HepG2 (cell line): ENCODE data around the gene DDT. TPM values are rescaled to one million over a fixed set of nuclear protein-coding genes. Genes with fewer than 3 reads are reported as not detected.

Source experiments
- ARNTL ChIP-seq: sonication (generic); formaldehyde crosslinking; IDR thresholded peaks from 2 replicates; pipeline ENCODE4 v1.4.0; 2020; ENCODE audit warnings: mild to moderate bottlenecking, missing genetic modification reagents
- FOXP4 ChIP-seq: sonication (generic); formaldehyde crosslinking; IDR thresholded peaks from 2 replicates; pipeline ENCODE4 v1.4.0; 2020; ENCODE audit warnings: missing genetic modification reagents
- FUBP1 ChIP-seq: sonication (generic); formaldehyde crosslinking; IDR thresholded peaks from 2 replicates; pipeline ENCODE4 v1.5.1; 2020; ENCODE audit warnings: missing genetic modification reagents, mild to moderate bottlenecking, borderline replicate concordance
- MTF1 ChIP-seq: sonication (generic); formaldehyde crosslinking; IDR thresholded peaks from 2 replicates; pipeline ENCODE4 v1.5.0; 2020; ENCODE audit warnings: missing genetic modification reagents
- PITX1 ChIP-seq: sonication (generic); formaldehyde crosslinking; IDR thresholded peaks from 2 replicates; pipeline ENCODE4 v1.5.1; 2020; ENCODE audit warnings: mild to moderate bottlenecking, missing genetic modification reagents
- SALL1 ChIP-seq: sonication (generic); formaldehyde crosslinking; IDR thresholded peaks from 2 replicates; pipeline ENCODE4 v1.8.0; 2022; ENCODE audit warnings: mild to moderate bottlenecking, missing genetic modification reagents
- SMAD3 ChIP-seq: sonication (generic); formaldehyde crosslinking; IDR thresholded peaks from 2 replicates; pipeline ENCODE4 v1.4.0; 2020; ENCODE audit warnings: missing genetic modification reagents
- TFDP2 ChIP-seq: sonication (generic); formaldehyde crosslinking; IDR thresholded peaks from 2 replicates; pipeline ENCODE4 v1.4.0; 2020; ENCODE audit warnings: missing genetic modification reagents
- ZKSCAN5 ChIP-seq: sonication (generic); formaldehyde crosslinking; IDR thresholded peaks from 2 replicates; pipeline ENCODE4 v1.5.1; 2020; ENCODE audit warnings: mild to moderate bottlenecking, missing genetic modification reagents
- ZNF318 ChIP-seq: sonication (generic); formaldehyde crosslinking; IDR thresholded peaks from 2 replicates; pipeline ENCODE4 v1.4.0; 2020; ENCODE audit warnings: mild to moderate bottlenecking, missing genetic modification reagents
- ZNF382 ChIP-seq: sonication (generic); formaldehyde crosslinking; IDR thresholded peaks from 2 replicates; pipeline ENCODE4 v1.5.0; 2020; ENCODE audit warnings: missing genetic modification reagents, mild to moderate bottlenecking, borderline replicate concordance
- ZNF616 ChIP-seq: sonication (generic); formaldehyde crosslinking; IDR thresholded peaks from 2 replicates; pipeline ENCODE4 v1.5.0; 2020; ENCODE audit warnings: low read depth, mild to moderate bottlenecking, missing genetic modification reagents
- ZNF644 ChIP-seq: IDR thresholded peaks from 2 replicates; pipeline ENCODE4 v1.6.1; 2016; ENCODE audit warnings: low read depth
- polyA plus RNA-seq, 8 experiments: library from polyadenylated mRNA; depleted of rRNA in 3 of 8; stranded (reverse) in 7 of 8; unstranded in 1 of 8; fragments of >200 nt; fragmentation: Illumina TruSeq in 4 of 8; extraction: Trizol in 4 of 8; gene quantifications; 2 replicates each; pipeline versions ENCODE4 v1.2.1 to v1.2.3, GENCODE V29; 2011 to 2016; ENCODE audit warnings: low read depth in 4 of 8, missing spikeins in 1 of 8, mixed read lengths in 1 of 8; ENCODE audit not compliant: insufficient read depth in 1 of 8
- total RNA-seq, 5 experiments: library from RNA; depleted of rRNA; stranded (reverse); fragments of >200 nt; fragmentation: Illumina TruSeq; extraction: Trizol; gene quantifications; 2 replicates each; pipeline ENCODE4 v1.2.3, GENCODE V29; 2016; ENCODE audit warnings: low read depth in 1 of 5

Gene DDT
- total and polyA plus RNA-seq, 2 of the 13 experiments (the other 11 are each of a cell fraction or from before 2014, with no cell fraction given) = 143 to 181 TPM

- TF ChIP-seq TFDP2 = 0 out of 2 replicates have a peak, but pooled peaks have one; percentile 26
- TF ChIP-seq ZNF644 (CRISPR knock-in tag) = no peak
- TF ChIP-seq MTF1 (CRISPR knock-in tag) = no peak; the same call in 1 of the 2 replicates
- TF ChIP-seq FUBP1 = no peak
- peak; percentile 61 for TF ChIP-seq SALL1
- 0 out of 2 replicates have a peak, but pooled peaks have one; percentile 9 for TF ChIP-seq PITX1 (CRISPR knock-in tag)
- no peak for TF ChIP-seq ZNF318 (CRISPR knock-in tag)
- no peak for TF ChIP-seq SMAD3
- TF ChIP-seq ARNTL = 0 out of 2 replicates have a peak, but pooled peaks have one; percentile 6
- no peak for TF ChIP-seq ZNF616
- no peak for TF ChIP-seq ZNF382 (CRISPR knock-in tag)
- TF ChIP-seq ZKSCAN5 = peak; percentile 87; the same call in 1 of the 2 replicates
- peak; percentile 68 for TF ChIP-seq FOXP4 (CRISPR knock-in tag)
Measured at GRCh38 chr22:24009227-24010017, 35.2 kb upstream of the DDT start (continued).
